ENCODE data around the gene ADGRD1. TPM values are rescaled to one million over a fixed set of nuclear protein-coding genes. Genes with fewer than 3 reads are reported as not detected.

ADGRD1 gene
- total RNA-seq, 1 experiment from 2014 or later = 0.89 TPM

DNA sequence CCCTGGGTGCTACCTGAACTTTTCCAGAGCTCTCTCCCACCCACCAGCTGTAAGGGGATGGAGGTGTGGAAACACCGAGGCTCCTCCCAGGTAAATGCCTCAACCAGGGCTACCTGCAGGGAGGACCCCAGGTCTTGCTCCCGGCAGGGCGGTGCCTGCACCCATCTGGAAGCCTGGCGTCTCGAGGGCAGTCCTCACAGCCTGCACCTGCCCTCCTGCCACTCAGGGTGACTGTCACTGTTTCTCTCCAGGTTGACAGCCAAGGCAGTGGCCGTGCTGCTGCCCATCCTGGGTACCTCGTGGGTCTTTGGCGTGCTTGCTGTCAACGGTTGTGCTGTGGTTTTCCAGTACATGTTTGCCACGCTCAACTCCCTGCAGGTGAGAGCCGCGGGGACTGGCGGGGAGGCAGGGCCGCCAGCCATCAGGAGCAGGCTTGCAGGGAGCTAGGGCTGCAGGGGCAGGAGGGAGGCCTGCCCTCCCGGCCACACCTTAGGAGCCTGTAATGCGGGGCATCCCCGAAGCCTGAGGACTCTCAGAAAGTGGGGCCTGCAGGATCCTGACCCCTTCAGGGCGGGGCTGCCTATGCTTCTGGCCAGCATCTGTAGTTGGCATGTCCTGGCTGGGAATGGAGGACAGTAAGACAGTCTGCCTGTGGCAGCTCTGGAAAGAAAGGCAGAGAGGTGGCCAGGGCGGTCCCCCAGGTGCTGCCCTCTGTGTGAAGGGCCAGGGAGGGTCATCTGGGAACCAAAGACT, 182.3 kb downstream of the ADGRD1 start:
- no peak for DNase-seq
- H3K4me3 ChIP-seq = no peak overlapping the region
- no peaks in the 10 kb centered on the region for H3K36me3 ChIP-seq
- no peaks in the 10 kb centered on the region for H3K9me3 ChIP-seq
- H3K27me3 ChIP-seq = no peaks in the 10 kb centered on the region

DNA sequence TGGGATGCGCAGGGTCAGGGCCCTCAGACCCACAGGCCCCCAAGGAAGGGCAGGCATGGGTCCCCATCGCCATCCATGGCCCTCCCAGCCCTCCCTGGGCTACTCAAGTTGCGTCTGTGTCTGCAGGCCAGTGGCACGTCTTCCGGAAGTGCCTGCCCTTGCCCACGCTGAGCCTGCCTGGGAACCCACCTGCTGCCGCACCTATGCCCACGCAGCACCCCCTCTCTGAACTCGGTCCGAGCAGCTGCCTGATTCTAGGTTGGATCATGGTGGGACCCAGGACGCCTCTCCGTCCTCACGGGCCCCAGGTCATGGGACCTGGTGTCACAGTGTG, 182.8 kb downstream of the ADGRD1 start:
- Histone ChIP-seq H3K36me3 (no peaks in the 10 kb centered on the region), H3K4me3 (no peak overlapping the region), H3K9me3 (no peaks in the 10 kb centered on the region), H3K27me3 (no peaks in the 10 kb centered on the region)
- DNase-seq = no peak

- no peak overlapping the region for H3K4me3 ChIP-seq
- H3K9me3 ChIP-seq = no peaks in the 10 kb centered on the region
- no peaks in the 10 kb centered on the region for H3K27me3 ChIP-seq
- DNase-seq = no peak
- H3K36me3 ChIP-seq = no peaks in the 10 kb centered on the region
Measured at GRCh38 chr12:131137009-131137835, 183.5 kb downstream of the ADGRD1 start.

DNA sequence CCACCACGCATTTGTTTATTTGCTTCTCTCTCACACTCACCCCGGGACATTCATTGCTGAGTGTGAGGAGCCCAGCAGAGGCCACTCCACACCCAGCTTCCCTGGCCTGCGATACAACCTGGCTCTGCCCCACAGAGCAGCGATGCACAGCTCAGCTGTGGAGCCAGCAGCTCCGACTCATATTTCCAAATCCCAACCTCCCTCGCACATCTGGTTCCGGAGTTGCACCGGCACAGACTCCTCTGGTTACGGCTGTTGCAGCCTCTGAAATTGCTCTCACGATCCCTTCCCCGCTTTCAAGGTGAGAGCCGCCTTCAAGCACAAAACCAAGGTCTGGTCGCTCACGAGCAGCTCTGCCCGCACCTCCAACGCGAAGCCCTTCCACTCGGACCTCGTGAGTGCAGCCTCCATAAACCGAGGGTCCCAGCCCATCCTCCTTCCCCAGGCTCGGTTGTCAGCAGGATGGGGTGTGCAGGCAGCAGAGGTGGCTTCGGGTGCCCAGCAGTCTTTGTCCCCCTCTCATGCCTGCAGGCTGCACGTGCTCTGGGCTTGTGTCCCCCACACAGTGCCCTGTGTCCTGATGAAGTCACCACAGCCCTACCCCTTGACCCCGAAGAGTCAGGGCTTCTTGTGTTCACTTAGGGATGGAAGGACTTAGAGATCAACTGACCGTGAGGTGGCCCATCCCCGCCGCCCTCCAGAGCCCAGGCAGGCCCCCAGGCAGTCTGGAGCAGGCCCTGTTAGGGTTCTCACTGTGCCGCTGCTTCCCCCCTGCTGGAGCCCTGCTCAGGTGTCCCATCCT, 184.3 kb downstream of the ADGRD1 start:
- Histone ChIP-seq H3K27me3 (no peaks in the 10 kb centered on the region), H3K36me3 (no peaks in the 10 kb centered on the region), H3K4me3 (no peak overlapping the region), H3K9me3 (no peaks in the 10 kb centered on the region)
- no peak for DNase-seq

GRCh38 chr12:131138638-131139362, 185.1 kb downstream of the ADGRD1 start:
- no peaks in the 10 kb centered on the region for H3K9me3 ChIP-seq
- H3K4me3 ChIP-seq = no peak overlapping the region
- no peaks in the 10 kb centered on the region for H3K27me3 ChIP-seq
- no peaks in the 10 kb centered on the region for H3K36me3 ChIP-seq
- no peak for DNase-seq

DNA sequence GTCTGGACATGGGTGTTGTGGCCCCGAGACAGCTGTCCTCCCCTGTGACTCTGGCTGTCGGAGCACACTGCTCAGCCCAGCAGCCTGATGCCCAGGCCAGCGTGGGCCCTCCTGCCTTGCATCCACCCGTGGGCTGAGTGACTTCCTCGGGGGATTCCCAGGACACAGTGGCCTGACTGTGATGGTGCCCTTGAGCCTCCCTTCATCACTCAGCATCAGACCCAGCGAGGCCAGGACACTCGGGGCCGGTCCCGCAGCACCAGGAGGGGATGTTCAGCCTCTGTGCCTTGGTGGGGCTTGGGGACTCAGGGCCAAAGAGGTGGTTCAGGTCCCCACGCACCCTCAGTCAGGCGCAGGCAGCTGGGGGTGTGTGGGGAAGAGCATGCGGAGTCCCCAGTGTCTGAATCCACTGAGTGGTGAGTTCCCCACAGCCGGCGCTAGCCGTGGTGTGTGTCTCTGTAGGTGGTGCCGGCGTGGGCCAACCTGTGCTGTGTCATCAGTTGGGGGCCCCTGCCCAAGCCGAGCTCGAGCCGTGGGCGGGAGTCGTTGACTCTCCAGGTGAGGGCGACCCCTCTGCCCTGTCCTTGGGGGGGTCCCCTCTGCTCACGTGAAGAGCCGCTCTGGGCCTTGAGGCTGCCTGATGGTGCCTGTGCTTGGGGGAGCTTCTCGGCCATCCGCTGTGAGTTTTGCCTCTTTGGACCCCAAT, 185.8 kb downstream of the ADGRD1 start:
- H3K36me3 ChIP-seq = no peaks in the 10 kb centered on the region
- DNase-seq = no peak
- H3K9me3 ChIP-seq = no peaks in the 10 kb centered on the region
- no peak overlapping the region for H3K4me3 ChIP-seq
- H3K27me3 ChIP-seq = no peaks in the 10 kb centered on the region

DNA sequence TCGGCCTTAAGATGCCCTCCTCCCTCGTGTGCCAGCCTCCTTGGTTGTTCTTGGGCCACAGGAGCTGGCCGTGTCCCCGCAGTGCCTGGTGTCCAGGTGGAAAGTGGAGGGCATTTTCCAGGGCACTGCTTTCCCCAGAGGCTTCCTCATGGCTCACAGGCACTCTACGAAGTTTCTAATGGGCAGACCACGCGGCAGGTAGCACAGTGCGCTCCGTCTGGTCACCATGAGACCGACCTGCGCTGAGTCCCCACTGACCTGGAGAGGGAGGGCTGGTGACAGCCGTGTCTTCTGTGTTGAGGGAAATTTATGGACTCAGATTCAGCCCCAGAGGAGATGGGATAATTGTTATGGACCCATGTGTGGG, 186.3 kb downstream of the ADGRD1 start:
- H3K36me3 ChIP-seq = no peaks in the 10 kb centered on the region
- H3K27me3 ChIP-seq = no peaks in the 10 kb centered on the region
- H3K9me3 ChIP-seq = no peaks in the 10 kb centered on the region
- no peak for DNase-seq
- H3K4me3 ChIP-seq = no peak overlapping the region

DNA sequence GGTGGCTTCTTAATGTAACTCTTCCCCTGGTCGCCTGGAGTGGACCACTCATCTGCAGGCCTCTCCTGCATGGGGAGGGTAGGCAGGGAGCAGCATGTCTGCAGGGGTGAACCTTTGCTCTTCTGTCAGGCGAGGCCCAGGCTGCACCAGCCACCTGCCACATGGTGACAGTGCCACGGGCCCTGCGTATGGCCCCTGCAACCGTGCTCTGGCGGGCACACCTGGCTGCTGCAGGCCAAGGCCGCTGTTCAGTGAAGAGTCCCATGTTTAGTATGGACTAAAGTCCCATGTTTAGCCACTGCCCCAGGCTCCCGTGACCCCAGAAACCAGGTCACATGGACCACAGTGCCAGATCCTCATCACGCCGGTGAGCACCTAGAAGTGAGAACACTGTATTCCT, 187.0 kb downstream of the ADGRD1 start:
- H3K36me3 ChIP-seq = no peaks in the 10 kb centered on the region
- no peak overlapping the region for H3K4me3 ChIP-seq
- no peak for DNase-seq
- no peaks in the 10 kb centered on the region for H3K27me3 ChIP-seq
- H3K9me3 ChIP-seq = no peaks in the 10 kb centered on the region

DNA sequence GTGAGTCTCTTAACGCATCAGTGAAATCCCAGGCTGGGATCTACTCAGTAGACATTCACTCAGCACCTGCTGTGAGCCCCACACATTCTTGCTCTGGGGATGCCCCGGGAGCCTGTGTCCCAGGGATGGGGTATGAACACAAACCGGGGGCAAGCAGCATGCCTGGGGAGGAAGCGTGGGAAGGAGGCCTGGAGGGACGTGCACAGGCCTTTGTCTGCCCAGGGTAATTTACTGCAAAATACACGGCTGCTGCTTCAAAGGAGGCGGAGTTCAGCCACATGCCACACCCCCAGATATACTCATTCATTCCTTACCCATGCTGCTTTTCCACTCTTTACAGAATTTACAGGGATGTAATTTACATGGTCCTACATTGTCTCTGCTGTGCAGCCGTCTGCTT, 187.8 kb downstream of the ADGRD1 start:
- Histone ChIP-seq H3K4me3 (no peak overlapping the region), H3K36me3 (no peaks in the 10 kb centered on the region), H3K27me3 (0 out of 2 replicates have a peak, but pooled peaks cover 2% of the 10 kb centered on the region), H3K9me3 (no peaks in the 10 kb centered on the region)
- DNase-seq = no peak

- Histone ChIP-seq H3K4me3 (no peak overlapping the region), H3K27me3 (0 out of 2 replicates have a peak, but pooled peaks cover 2% of the 10 kb centered on the region), H3K9me3 (no peaks in the 10 kb centered on the region), H3K36me3 (no peaks in the 10 kb centered on the region)
- no peak for DNase-seq
Measured at GRCh38 chr12:131142891-131143657, 189.4 kb downstream of the ADGRD1 start.

DNA sequence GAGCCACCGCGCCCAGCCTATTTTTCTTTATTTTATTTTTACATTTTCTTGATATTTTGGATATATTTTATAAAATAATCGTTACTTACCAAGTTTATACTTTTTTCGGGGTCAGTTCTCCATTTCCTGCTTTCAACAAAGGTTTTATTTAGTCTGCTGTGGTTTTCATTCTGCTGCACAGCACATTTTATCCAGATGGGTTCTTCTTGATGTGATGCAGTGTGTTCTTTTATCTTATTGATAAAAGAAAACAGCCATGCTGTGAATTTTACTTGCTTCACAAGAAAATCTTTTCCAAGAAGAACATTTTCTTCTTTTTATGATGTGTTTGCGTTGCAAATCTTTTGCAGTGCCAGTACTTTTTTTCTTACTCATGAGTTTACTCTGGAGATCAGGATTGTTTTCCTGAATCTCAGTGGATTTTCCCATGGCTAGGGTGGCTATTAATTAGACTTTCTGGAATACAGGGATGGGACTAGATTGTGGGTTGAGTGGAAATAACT, 192.5 kb downstream of the ADGRD1 start:
- DNase-seq = no peak
- no peak overlapping the region for H3K4me3 ChIP-seq
- H3K9me3 ChIP-seq = no peaks in the 10 kb centered on the region
- H3K27me3 ChIP-seq = 0 out of 2 replicates have a peak, but pooled peaks cover 2% of the 10 kb centered on the region
- no peaks in the 10 kb centered on the region for H3K36me3 ChIP-seq

DNA sequence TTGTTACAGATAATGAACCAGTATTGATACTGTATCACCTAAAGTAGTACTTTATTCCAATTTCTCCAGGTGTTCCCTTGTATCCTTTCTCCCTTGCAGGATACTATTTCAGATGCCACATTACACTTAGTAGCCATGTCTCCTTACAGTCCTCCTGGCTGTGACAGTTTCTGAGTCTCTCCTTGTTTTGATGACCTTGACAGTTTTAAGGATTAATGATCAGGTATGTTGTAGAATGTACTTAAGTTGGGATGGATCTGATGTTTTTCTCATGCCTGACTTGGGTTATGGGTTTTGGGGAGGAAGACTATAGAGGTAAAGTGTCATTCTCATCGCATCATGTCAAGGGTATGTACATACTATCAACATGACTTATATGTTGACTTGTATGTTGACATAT, 193.6 kb downstream of the ADGRD1 start:
- Histone ChIP-seq H3K36me3 (no peaks in the 10 kb centered on the region), H3K9me3 (no peaks in the 10 kb centered on the region), H3K4me3 (no peak overlapping the region), H3K27me3 (0 out of 2 replicates have a peak, but pooled peaks cover 2% of the 10 kb centered on the region)
- no peak for DNase-seq

GRCh38 chr12:131147894-131148293, 194.2 kb downstream of the ADGRD1 start:
- DNase-seq = no peak
- 0 out of 2 replicates have a peak, but pooled peaks cover 2% of the 10 kb centered on the region for H3K27me3 ChIP-seq

GRCh38 chr12:131151558-131152345, 198.0 kb downstream of the ADGRD1 start:
- H3K36me3 ChIP-seq = no peaks in the 10 kb centered on the region
- DNase-seq = no peak
- no peaks in the 10 kb centered on the region for H3K27me3 ChIP-seq
- no peaks in the 10 kb centered on the region for H3K9me3 ChIP-seq
- H3K4me3 ChIP-seq = no peak overlapping the region

More at GRCh38 chr12:131147894-131148293, 194.2 kb downstream of the ADGRD1 start:
- Histone ChIP-seq H3K4me3 (no peak overlapping the region), H3K36me3 (no peaks in the 10 kb centered on the region), H3K9me3 (no peaks in the 10 kb centered on the region)
